Activated naive CD8-positive, alpha-beta T cell treated with anti-CD3 and anti-CD28 coated beads, Interleukin-2, amount 50 U/mL, for 16 hours (primary cell): ENCODE measurements around the gene PCDHB14.
"Not testable (repeated sequence)": the region's sequence is repeated elsewhere in the genome, so short reads cannot be mapped to it uniquely, and the experiment has no call there.

Source experiments
- DNase-seq: peaks from one replicate; pipeline ENCODE4 v3.0.0-alpha.2; 2020; ENCODE audit warnings: low read depth, low spot score

The PCDHB14 gene

GRCh38 chr5:141210281-141210680, 12.9 kb upstream of the PCDHB14 start:
- not testable (repeated sequence) for DNase-seq

GRCh38 chr5:141210849-141211248, 12.3 kb upstream of the PCDHB14 start:
- not testable (repeated sequence) for DNase-seq

GRCh38 chr5:141213656-141214339, 9.3 kb upstream of the PCDHB14 start, which contains the start of gene PCDHB13:
Gene PCDHB13 (plus strand): TSS chr5:141213919. CDS start chr5:141214124, 205 bp downstream.
- not testable (repeated sequence) for DNase-seq

GRCh38 chr5:141214583-141214982, 8.6 kb upstream of the PCDHB14 start:
- not testable (repeated sequence) for DNase-seq

- DNase-seq: not testable (repeated sequence)
Observed at GRCh38 chr5:141215504-141215903, 7.6 kb upstream of the PCDHB14 start.

- DNase-seq: not testable (repeated sequence)
Observed at GRCh38 chr5:141216035-141216434, 7.1 kb upstream of the PCDHB14 start.

- not testable (repeated sequence) for DNase-seq
Observed at GRCh38 chr5:141224844-141225243, 1.7 kb downstream of the PCDHB14 start.

GRCh38 chr5:141225421-141225820, 2.3 kb downstream of the PCDHB14 start:
- DNase-seq: not testable (repeated sequence)

- DNase-seq: no peak
Observed at GRCh38 chr5:141234109-141234667, 11.0 kb downstream of the PCDHB14 start.

GRCh38 chr5:141235922-141236321, 12.8 kb downstream of the PCDHB14 start:
- DNase-seq: not testable (repeated sequence)

- no peak for DNase-seq
Observed at GRCh38 chr5:141236516-141237313, 13.6 kb downstream of the PCDHB14 start.

- DNase-seq: no peak
Observed at GRCh38 chr5:141241496-141241895, 18.4 kb downstream of the PCDHB14 start.

- DNase-seq: no peak
Observed at GRCh38 chr5:141245250-141245717, 22.1 kb downstream of the PCDHB14 start, which contains the start of gene PCDHB15. Gene PCDHB15 (plus strand): TSS chr5:141245395. CDS start chr5:141245579, 184 bp downstream.

- not testable (repeated sequence) for DNase-seq
Observed at GRCh38 chr5:141246971-141247370, 23.8 kb downstream of the PCDHB14 start.

- DNase-seq: not testable (repeated sequence)
Observed at GRCh38 chr5:141247434-141247833, 24.3 kb downstream of the PCDHB14 start.

- DNase-seq: no peak
Observed at GRCh38 chr5:141250576-141250975, 27.4 kb downstream of the PCDHB14 start.

- no peak for DNase-seq
Observed at GRCh38 chr5:141258464-141258863, 35.3 kb downstream of the PCDHB14 start.

GRCh38 chr5:141258948-141259347, 35.8 kb downstream of the PCDHB14 start:
- DNase-seq: no peak

- no peak for DNase-seq
Observed at GRCh38 chr5:141260458-141261237, 37.5 kb downstream of the PCDHB14 start.

GRCh38 chr5:141261238-141261546, 38.0 kb downstream of the PCDHB14 start:
- no peak for DNase-seq

- no peak for DNase-seq
Observed at GRCh38 chr5:141269195-141269594, 46.1 kb downstream of the PCDHB14 start.
